Adipocyte (in vitro differentiated cells): ENCODE data around the gene MIER1.
"Not testable (repeated sequence)": the region's sequence is repeated elsewhere in the genome, so short reads cannot be mapped to it uniquely, and the experiment has no call there.

ENCODE experiments used
- DNase-seq: peaks from one replicate; pipeline ENCODE4 v3.0.0-alpha.2; 2015; ENCODE audit warnings: low read depth
- H3K27me3 ChIP-seq: replicated peaks from 2 replicates; pipeline ENCODE4 v1.7.0; 2013; ENCODE audit warnings: mild to moderate bottlenecking, low read length, moderate library complexity; ENCODE audit not compliant: control insufficient read depth, insufficient read depth
- H3K36me3 ChIP-seq: 2 replicates; pipeline ENCODE4 v1.7.0; 2013; ENCODE audit warnings: low read length, mild to moderate bottlenecking, moderate library complexity; ENCODE audit not compliant: control insufficient read depth, insufficient read depth, severe bottlenecking
- H3K4me1 ChIP-seq: 2 replicates; pipeline ENCODE4 v1.7.0; 2013; ENCODE audit warnings: mild to moderate bottlenecking, low read length, moderate library complexity; ENCODE audit not compliant: control insufficient read depth, insufficient read depth
- H3K4me3 ChIP-seq: 2 replicates; pipeline ENCODE4 v1.7.0; 2013; ENCODE audit warnings: mild to moderate bottlenecking, low read length, moderate library complexity
- H3K9ac ChIP-seq: 2 replicates; pipeline ENCODE4 v1.7.0; 2013; ENCODE audit warnings: mild to moderate bottlenecking, low read length, moderate library complexity
- H3K9me3 ChIP-seq: 2 replicates; pipeline ENCODE4 v1.7.0; 2013; ENCODE audit warnings: mild to moderate bottlenecking, low read length, moderate library complexity; ENCODE audit not compliant: control insufficient read depth

Gene MIER1

DNA sequence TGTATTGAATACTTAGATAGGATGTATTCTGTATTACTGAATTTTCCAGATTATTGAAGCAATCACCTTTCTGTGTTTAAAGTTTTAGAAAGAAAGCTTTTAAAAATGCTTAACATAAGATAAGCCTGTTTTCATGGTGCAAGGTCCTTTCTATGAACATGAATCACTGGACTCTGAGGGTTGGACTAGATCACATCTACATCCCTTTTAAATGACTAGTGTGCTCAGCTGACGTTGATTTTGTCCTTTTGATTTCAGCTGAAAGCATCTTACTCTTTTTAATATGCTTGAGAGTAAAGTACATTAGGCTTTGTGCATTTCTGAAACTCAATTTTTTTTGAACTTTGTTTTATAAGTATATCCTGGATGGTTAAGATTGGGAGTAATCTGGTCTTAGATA lies 16.2 kb downstream of the MIER1 start:
- no peak overlapping the region for H3K4me3 ChIP-seq
- peaks cover 14% of the 10 kb centered on the region for H3K36me3 ChIP-seq
- no peaks in the 10 kb centered on the region for H3K27me3 ChIP-seq
- no peak overlapping the region for H3K9ac ChIP-seq
- peaks cover 39% of the 10 kb centered on the region for H3K4me1 ChIP-seq
- H3K9me3 ChIP-seq, result no peaks in the 10 kb centered on the region
- peak; percentile 54 for DNase-seq

DNA sequence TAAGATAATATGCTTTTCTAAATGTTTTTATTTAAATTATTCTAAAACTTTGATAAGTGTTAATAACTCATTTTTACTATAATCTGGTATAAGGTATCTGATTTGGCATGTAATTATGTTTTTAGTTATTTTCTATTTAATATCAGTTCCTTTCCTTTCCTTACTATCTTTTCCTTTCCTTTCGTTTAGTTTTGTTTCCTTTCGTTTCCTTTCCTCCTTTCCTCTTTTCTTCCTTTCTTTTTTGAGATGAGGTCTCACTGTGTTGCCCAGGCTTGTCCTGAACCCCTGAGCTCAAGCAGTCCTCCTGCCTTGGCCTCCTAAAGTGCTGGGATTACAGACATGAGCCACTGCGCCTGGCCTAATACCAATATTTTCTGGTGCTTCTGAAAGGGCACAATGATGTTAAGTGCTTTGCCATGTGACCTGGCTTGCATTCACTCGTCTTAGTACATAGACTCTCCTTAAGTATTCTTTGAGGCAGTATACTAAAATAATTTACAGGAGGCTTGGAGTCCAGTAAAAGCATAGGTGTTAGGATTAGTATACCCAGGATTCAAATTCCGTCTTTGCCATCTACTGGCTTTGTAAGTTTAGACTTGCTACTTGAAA lies 18.7 kb downstream of the MIER1 start:
- no peak overlapping the region for H3K4me3 ChIP-seq
- H3K4me1 ChIP-seq, result peaks cover 42% of the 10 kb centered on the region
- peaks cover 38% of the 10 kb centered on the region for H3K36me3 ChIP-seq
- H3K9ac ChIP-seq, result no peak overlapping the region
- H3K27me3 ChIP-seq, result no peaks in the 10 kb centered on the region
- no peak for DNase-seq
- no peaks in the 10 kb centered on the region for H3K9me3 ChIP-seq

GRCh38 chr1:66944330-66945274 lies 19.8 kb downstream of the MIER1 start:
- Histone ChIP-seq H3K4me3 (no peak overlapping the region), H3K9me3 (no peaks in the 10 kb centered on the region), H3K27me3 (no peaks in the 10 kb centered on the region), H3K9ac (peak overlapping the region; percentile 65), H3K36me3 (peaks cover 49% of the 10 kb centered on the region), H3K4me1 (peaks cover 34% of the 10 kb centered on the region)
- peak; percentile 79 for DNase-seq

GRCh38 chr1:66945316-66945715 lies 20.5 kb downstream of the MIER1 start:
- Histone ChIP-seq H3K36me3 (peaks cover 49% of the 10 kb centered on the region), H3K9me3 (no peaks in the 10 kb centered on the region), H3K4me3 (no peak overlapping the region), H3K27me3 (no peaks in the 10 kb centered on the region), H3K9ac (no peak overlapping the region), H3K4me1 (peaks cover 34% of the 10 kb centered on the region)
- no peak for DNase-seq

- DNase-seq, result no peak
- Histone ChIP-seq H3K27me3 (no peaks in the 10 kb centered on the region), H3K36me3 (peaks cover 67% of the 10 kb centered on the region)
These were observed 22.5 kb downstream of the MIER1 start for GRCh38 chr1:66947267-66947666.

GRCh38 chr1:66951513-66951912 lies 26.7 kb downstream of the MIER1 start:
- DNase-seq, result peak; percentile 52
- Histone ChIP-seq H3K9ac (no peak overlapping the region), H3K27me3 (no peaks in the 10 kb centered on the region), H3K4me1 (peaks cover 12% of the 10 kb centered on the region), H3K9me3 (no peaks in the 10 kb centered on the region), H3K4me3 (no peak overlapping the region), H3K36me3 (peaks cover 84% of the 10 kb centered on the region)

More at GRCh38 chr1:66947267-66947666, 22.5 kb downstream of the MIER1 start:
- H3K4me1 ChIP-seq, result peaks cover 29% of the 10 kb centered on the region
- no peak overlapping the region for H3K9ac ChIP-seq
- H3K4me3 ChIP-seq, result no peak overlapping the region
- no peaks in the 10 kb centered on the region for H3K9me3 ChIP-seq

DNA sequence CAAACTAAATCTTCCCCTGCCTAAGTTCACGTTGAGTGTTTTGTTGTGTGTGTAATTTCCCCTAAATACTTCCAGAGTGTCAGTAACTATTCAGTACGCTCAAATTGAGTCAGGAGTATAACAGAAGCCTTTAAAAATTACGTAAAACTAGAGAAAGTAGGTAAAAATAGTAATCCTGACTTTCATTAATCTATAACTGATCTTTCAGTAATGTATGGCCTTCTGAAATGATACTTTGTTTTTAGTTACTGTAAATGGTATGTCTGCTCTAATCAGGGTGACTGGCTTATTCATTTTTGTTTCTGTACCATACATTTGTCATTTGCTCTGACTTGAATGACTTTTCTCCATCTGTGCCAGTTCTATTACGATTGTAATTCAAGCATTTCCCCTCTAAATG lies 29.4 kb downstream of the MIER1 start:
- no peak overlapping the region for H3K9ac ChIP-seq
- DNase-seq, result no peak
- H3K4me3 ChIP-seq, result no peak overlapping the region
- peaks cover 85% of the 10 kb centered on the region for H3K36me3 ChIP-seq
- H3K9me3 ChIP-seq, result no peaks in the 10 kb centered on the region
- H3K4me1 ChIP-seq, result no peaks in the 10 kb centered on the region
- no peaks in the 10 kb centered on the region for H3K27me3 ChIP-seq

GRCh38 chr1:66957938-66958337 lies 33.1 kb downstream of the MIER1 start:
- H3K27me3 ChIP-seq, result no peaks in the 10 kb centered on the region
- H3K4me1 ChIP-seq, result no peaks in the 10 kb centered on the region
- no peak overlapping the region for H3K9ac ChIP-seq
- no peak for DNase-seq
- no peak overlapping the region for H3K4me3 ChIP-seq
- no peaks in the 10 kb centered on the region for H3K9me3 ChIP-seq
- peaks cover 86% of the 10 kb centered on the region for H3K36me3 ChIP-seq

DNA sequence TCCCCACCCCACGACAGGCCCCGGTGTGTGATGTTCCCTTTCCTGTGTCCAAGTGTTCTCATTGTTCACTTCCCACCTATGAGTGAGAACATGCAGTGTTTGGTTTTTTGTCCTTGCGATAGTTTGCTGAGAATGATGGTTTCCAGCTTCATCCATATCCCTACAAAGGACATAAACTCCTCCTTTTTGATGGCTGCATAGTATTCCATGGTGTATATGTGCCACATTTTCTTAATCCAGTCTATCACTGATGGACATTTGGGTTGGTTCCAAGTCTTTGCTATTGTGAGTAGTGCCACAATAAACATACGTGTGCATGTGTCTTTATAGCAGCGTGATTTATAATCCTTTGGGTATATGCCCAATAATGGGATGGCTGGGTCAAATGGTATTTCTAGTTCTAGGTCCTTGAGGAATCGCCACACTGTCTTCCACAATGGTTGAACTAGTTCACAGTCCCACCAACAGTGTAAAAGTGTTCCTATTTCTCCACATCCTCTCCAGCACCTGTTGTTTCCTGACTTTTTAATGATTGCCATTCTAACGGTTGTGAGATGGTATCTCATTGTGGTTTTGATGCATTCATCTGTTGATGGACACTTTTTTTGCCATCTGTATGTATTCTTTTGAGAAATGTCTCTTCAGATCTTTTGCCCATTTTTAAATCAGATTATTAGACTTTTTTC lies 41.5 kb downstream of the MIER1 start:
- not testable (repeated sequence) for H3K27me3 ChIP-seq, H3K9me3 ChIP-seq, DNase-seq, H3K4me3 ChIP-seq, H3K4me1 ChIP-seq, H3K9ac ChIP-seq
- peaks cover 78% of the 10 kb centered on the region for H3K36me3 ChIP-seq

DNA sequence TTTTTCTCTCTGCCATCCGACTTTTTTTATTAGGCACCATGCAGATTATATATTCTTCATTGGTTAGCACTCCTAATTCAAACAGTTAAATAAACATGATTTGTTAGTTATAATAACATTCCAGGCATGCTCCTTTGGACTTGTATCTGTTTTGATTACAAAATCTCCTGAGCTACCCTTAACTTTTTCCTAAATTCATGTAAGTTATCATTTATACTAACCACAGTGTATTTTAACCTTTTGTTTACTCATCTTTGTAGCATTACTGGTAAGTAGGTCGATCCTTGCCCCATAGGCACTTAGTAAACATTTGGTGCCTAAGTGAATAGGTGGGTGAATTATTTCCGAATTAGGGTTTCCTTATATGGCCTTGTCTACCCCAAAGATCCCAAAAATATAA lies 43.8 kb downstream of the MIER1 start:
- Histone ChIP-seq H3K9me3 (peaks cover 6% of the 10 kb centered on the region), H3K27me3 (no peaks in the 10 kb centered on the region), H3K9ac (no peak overlapping the region), H3K4me3 (no peak overlapping the region), H3K4me1 (no peaks in the 10 kb centered on the region), H3K36me3 (peaks cover 77% of the 10 kb centered on the region)
- DNase-seq, result peak; percentile 14

- Histone ChIP-seq H3K9me3 (no peaks in the 10 kb centered on the region), H3K4me1 (no peaks in the 10 kb centered on the region), H3K36me3 (peaks cover 83% of the 10 kb centered on the region), H3K9ac (no peak overlapping the region), H3K27me3 (no peaks in the 10 kb centered on the region), H3K4me3 (no peak overlapping the region)
- DNase-seq, result no peak
These were observed 53.4 kb downstream of the MIER1 start for GRCh38 chr1:66978201-66978600.
